ENCODE data around the gene PPP2R2C.

DNA sequence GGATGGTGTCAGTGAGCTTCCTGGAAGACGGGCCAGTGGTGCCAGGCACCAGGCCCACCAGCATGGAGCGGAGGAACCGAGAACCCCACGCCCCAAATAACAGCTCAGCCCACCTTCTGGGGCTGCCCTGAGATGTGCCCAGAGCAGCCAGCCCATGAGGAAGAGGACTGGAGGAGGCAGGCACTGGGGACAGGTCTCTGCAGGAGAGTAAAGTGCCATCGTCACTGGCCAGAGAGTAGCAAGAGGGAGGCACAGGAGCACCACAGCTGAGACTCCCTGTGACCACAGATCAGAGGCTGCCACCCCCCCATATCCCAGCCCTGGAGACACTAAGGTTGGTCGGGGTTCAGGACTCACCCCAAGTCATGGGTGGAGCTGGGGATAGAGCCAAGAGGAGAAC is 63.0 kb downstream of the PPP2R2C start:
- TF ChIP-seq EZH2phosphoT487 (IDR thresholded peaks at IDR 0.05; ENCODE audit: insufficient read depth, low read depth) (no peak), EZH2 (IDR thresholded peaks at IDR 0.05; ENCODE audit: insufficient read depth, poor library complexity, severe bottlenecking) (no peak)
